ENCODE measurements around the gene SORL1. TPM values are rescaled to one million over a fixed set of nuclear protein-coding genes. Genes with fewer than 3 reads are reported as not detected.

The SORL1 gene
- total and polyA plus RNA-seq, 9 of the 15 experiments (the other 6 are each of a cell fraction or from before 2014, with no cell fraction given): 0.01 to 0.66 TPM; not detected in 7

- Histone ChIP-seq H3K4me1 (replicated peaks in 1 of 2; ENCODE audit: control insufficient read depth in 2 of 2, insufficient read depth in 2 of 2, low read length in 2 of 2) (peaks cover 0 to 9% of the 10 kb centered on the region in 2 experiments; a peak in 2 of 5 replicates), H2AFZ (ENCODE audit: low read depth, low read length) (no peak overlapping the region), H3K27ac (ENCODE audit: extremely low read depth, low read depth, low read length) (no peak overlapping the region), H3K4me3 (no peak overlapping the region), H3K9ac (ENCODE audit: insufficient read depth in 1 of 2, low read depth in 2 of 2, low read length in 2 of 2) (no peak overlapping the region), H4K20me1 (replicated peaks; ENCODE audit: control insufficient read depth, insufficient read depth, low read length) (no peaks in the 10 kb centered on the region), H3K36me3 (ENCODE audit: control insufficient read depth, insufficient read depth, low read length) (no peaks in the 10 kb centered on the region), H3K79me2 (ENCODE audit: control insufficient read depth, insufficient read depth, low read length) (no peaks in the 10 kb centered on the region), H3K9me1 (ENCODE audit: control insufficient read depth, insufficient read depth, low read length) (no peaks in the 10 kb centered on the region), H3K4me2 (ENCODE audit: insufficient read depth, low read length) (no peak overlapping the region), H3K9me3 (replicated peaks; ENCODE audit: control insufficient read depth, insufficient read depth, low read depth, low read length) (no peaks in the 10 kb centered on the region), H3K27me3 (ENCODE audit: control insufficient read depth in 2 of 2, insufficient read depth in 2 of 2, low read length in 2 of 2) (peaks cover 12 to 33% of the 10 kb centered on the region in 2 experiments; a peak in 4 of 5 replicates)
- intact Hi-C loops (cut with micrococcal nuclease) (loop anchor here (10.0 kb wide), 1 partner anchor 144 kb away; no protein-coding TSS in a partner anchor), in situ Hi-C loops (cut with MboI) (no loop called here)
- WGBS (ENCODE audit: insufficient coverage, low coverage, missing lambda C conversion rate): 0% methylated on average over 1 of the region's 1 CpG
- DNase-seq (ENCODE audit: extremely low read depth in 1 of 4, low spot score in 3 of 4) (no peak), ATAC-seq (no peak), FAIRE-seq (no peak)
- ChIA-PET CTCF (ENCODE audit: low intra/inter-chr PET ratio) (no interaction called here), POLR2A (no interaction called here)
- no TSS peak for BruUV-seq (replicated peaks)
- TF ChIP-seq RBM14 (IDR thresholded peaks at IDR 0.05; ENCODE audit: borderline replicate concordance, insufficient read depth, low read depth, low read length): no peak
- no peak for TF ChIP-seq IRF1 (CRISPR knock-in tag; IDR thresholded peaks at IDR 0.05; ENCODE audit: borderline replicate concordance)
- no peak for TF ChIP-seq FOXJ2 (tag; IDR thresholded peaks at IDR 0.05)
- TF ChIP-seq ZNF395 (CRISPR knock-in tag; IDR thresholded peaks at IDR 0.05): no peak
- TF ChIP-seq MBD1 (CRISPR knock-in tag; IDR thresholded peaks at IDR 0.05): no peak
- no peak for TF ChIP-seq ETV1 (tag; conservative IDR thresholded peaks at IDR 0.05; ENCODE audit: low read depth)
- TF ChIP-seq RNF2 (IDR thresholded peaks at IDR 0.05): no peak
- no peak for TF ChIP-seq ZBTB17 (CRISPR knock-in tag; IDR thresholded peaks at IDR 0.05)
- TF ChIP-seq ZNF75A (CRISPR knock-in tag; IDR thresholded peaks at IDR 0.05): no peak
- TF ChIP-seq BCL6 (CRISPR knock-in tag; IDR thresholded peaks at IDR 0.05): no peak
- TF ChIP-seq, protein P1, sequence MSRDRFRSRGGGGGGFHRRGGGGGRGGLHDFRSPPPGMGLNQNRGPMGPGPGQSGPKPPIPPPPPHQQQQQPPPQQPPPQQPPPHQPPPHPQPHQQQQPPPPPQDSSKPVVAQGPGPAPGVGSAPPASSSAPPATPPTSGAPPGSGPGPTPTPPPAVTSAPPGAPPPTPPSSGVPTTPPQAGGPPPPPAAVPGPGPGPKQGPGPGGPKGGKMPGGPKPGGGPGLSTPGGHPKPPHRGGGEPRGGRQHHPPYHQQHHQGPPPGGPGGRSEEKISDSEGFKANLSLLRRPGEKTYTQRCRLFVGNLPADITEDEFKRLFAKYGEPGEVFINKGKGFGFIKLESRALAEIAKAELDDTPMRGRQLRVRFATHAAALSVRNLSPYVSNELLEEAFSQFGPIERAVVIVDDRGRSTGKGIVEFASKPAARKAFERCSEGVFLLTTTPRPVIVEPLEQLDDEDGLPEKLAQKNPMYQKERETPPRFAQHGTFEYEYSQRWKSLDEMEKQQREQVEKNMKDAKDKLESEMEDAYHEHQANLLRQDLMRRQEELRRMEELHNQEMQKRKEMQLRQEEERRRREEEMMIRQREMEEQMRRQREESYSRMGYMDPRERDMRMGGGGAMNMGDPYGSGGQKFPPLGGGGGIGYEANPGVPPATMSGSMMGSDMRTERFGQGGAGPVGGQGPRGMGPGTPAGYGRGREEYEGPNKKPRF (IDR thresholded peaks at IDR 0.05; ENCODE audit: low read depth, low read length): no peak
- TF ChIP-seq RBM25 (IDR thresholded peaks at IDR 0.05; ENCODE audit: low read depth, low read length, severe bottlenecking): no peak
- TF ChIP-seq, protein P2, sequence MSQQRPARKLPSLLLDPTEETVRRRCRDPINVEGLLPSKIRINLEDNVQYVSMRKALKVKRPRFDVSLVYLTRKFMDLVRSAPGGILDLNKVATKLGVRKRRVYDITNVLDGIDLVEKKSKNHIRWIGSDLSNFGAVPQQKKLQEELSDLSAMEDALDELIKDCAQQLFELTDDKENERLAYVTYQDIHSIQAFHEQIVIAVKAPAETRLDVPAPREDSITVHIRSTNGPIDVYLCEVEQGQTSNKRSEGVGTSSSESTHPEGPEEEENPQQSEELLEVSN (IDR thresholded peaks at IDR 0.05; ENCODE audit: borderline replicate concordance in 1 of 2, extremely low read depth in 1 of 2, insufficient read depth in 1 of 2, insufficient read length in 1 of 2, low read depth in 1 of 2, low read length in 1 of 2, poor library complexity in 1 of 2, severe bottlenecking in 1 of 2): no peak
- TF ChIP-seq NCOR1 (IDR thresholded peaks at IDR 0.05): no peak
Observed at GRCh38 chr11:121450401-121450800, 1.7 kb upstream of the SORL1 start.
